Activated CD8-positive, alpha-beta memory T cell treated with anti-CD3 and anti-CD28 coated beads, Interleukin-2, amount 50 U/mL, for 24 hours (primary cell): ENCODE results near the gene COL19A1.
"Not testable (repeated sequence)": the region's sequence is repeated elsewhere in the genome, so short reads cannot be mapped to it uniquely, and the experiment has no call there.

Source experiments
- DNase-seq: peaks from one replicate; pipeline ENCODE4 v3.0.0-alpha.2; 2020; ENCODE audit errors: extremely low read depth

COL19A1 gene

DNA sequence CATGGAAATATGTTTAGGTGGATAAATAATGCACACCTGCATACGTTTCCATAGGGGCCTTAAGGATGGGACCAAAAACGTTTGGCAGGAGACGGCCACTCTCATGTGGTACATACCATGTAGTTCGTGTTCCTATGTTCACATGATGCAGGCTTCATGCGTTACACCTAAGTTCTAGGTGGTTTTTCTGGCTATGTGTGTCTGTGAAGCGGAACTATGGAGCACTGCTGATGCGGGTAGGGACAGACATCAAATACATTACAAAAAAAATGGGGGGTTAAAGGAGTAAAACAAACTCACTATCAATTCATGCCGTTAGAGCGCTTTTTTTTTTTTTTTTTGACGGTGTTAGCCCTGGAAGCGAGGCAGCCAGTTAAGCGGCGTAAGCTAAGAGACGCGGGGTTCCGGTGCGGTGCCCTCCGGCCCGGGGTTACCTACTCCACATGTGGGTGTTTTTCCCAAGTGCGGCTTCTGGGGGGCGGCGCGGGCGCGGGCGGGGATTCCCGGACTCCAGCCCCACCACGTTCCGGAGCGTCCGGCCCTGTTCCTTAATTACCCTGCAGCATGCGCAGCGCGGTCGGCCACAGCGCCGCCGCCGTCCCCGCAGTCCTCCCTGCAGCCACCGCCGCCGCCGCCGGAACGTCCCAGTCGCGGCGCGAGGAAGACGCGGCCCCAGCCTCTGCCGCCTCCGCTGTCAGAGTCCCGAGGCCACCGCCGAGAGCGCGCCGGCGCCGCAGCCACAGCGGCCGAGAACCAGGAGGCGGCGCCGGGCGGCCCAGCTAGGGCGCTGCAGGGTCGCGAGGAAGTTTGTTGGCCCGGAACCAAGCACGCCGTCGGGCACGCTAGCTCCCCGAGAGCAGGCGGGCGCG is 648 bp downstream of the COL19A1 start:
- no peak for DNase-seq

DNA sequence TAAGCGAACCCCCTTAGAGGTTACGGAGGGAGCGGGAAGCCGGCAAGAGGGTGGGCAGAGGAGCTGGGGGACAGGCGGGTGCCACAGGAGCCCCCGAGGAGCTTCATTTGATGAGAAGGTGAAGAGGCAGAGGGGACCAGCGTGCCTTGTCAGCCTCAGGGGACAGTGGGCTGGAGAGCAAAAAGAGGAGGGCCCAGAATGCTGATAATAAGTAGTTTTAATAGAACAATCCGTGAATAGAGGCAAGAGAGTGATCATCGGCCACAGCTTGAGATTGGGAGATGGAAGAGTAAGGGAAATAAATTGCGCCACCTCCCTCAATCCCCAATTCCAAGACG is 1.3 kb downstream of the COL19A1 start:
- DNase-seq, result no peak

DNA sequence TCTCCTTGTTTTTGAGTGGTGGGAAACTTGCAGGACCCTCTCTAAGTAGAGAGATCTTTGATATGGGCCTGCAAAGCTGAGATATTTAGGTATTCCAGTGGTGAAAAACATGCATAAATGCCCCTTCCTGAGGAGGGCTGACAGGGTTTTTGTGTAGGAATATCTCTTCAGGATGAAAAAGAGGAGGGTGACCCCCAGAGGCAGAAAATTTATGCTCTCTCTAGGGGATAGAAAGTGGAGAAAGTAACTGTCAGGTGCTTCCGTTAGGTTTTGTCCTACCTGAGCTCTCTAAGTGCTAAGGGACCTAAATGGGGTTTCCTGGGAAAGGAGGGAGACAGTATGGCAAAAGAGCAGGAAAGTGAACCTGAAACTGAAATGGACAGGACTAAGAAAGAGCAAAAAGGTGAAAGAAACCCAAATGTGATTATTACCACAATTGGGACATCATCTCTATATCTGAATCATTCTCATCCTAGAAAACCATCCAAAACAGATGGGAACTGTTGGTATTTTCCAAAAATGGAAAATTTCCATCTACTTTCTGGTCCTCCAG is 2.0 kb downstream of the COL19A1 start:
- no peak for DNase-seq

DNA sequence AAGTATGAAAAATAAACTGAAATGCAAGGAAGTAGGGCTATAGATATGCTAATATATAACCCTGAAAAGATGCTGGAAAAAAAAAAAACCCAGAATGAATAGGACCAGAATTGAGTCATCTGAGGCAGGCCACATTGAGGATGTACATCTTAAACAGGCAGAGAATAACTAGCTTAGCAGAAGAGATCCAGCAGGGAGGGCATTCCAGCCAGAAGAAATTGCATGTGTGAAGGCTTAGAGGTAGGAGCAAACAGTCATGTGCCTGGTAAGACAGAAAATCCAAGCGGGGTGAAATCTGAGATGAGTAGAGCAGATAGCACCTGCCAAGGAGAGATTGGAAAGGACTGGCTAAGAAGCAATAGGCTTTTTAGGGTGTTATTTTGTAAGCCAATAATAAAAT is 2.6 kb downstream of the COL19A1 start:
- no peak for DNase-seq

DNA sequence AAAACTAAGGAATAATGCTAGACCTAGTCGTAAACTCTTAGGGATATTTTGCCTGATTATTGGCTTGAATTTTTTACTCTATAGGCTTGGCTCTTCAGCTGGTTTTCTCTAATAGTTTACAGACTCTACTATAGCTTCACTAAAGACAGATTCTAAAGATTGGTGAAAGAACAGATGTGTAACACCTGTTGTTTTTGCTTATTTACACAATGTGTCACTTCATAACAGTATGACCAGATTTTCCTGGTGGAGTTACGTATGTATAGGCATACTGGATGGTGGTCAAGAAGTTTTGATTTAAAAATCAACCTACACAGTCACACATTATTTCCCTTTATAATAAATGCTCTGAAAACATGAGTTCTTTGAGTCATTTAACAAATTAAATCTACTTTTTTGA is 4.8 kb downstream of the COL19A1 start:
- no peak for DNase-seq

DNA sequence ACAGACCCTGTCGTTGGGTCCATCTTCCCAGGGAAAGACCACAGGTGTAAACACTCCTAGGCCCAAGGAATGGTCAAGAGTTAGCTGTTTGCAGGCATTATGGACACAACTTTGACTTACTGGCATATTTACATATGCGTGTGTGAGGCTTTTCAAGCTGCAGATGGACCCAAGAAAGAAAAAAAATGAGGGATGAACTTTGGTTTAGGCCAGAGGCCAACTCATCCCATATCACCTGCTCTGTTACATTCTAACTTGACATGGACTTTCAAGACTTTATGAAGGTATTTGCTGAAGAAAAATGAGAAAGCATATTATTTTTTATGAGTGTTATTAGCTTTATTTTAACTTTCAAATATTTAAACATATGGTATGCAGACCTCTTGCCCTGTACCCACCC is 6.9 kb downstream of the COL19A1 start:
- DNase-seq, result no peak

DNA sequence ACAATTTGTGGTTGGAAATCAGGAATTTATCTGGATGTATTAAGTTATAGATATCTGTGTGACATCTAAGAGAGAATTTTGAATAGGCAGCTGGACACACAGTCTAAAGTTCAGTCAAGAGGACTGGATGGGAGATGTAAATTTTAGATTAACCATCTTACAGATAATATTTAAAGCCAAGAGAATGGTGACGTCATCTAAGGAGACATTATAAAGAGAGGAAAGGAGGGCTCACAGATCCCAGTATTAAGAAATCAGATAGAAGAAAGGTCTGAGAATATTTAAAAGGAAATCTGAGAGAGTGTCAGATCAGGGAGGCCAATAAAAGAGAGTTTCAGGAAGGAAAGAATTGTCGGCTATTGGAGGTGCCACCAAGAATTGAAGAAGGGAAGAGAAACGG is 9.4 kb downstream of the COL19A1 start:
- no peak for DNase-seq

DNA sequence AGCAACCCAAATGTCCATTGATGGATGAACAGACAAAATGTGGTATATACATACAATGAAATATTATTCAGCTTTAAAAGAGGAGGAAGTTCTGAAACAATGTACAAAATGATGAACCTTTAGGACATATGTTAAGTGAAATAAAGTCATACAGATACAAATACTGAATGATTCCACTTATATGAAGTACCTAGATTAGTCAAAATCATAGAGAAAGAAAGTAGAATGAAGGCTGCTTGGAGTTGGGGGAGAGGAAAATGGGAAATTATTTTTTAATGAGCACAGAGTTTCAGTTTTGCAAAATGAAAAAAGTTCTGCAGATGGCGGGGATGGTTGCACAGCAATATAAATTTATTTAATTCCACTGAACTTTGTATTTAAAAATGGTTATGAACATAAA is 12.4 kb downstream of the COL19A1 start:
- DNase-seq, result no peak

DNA sequence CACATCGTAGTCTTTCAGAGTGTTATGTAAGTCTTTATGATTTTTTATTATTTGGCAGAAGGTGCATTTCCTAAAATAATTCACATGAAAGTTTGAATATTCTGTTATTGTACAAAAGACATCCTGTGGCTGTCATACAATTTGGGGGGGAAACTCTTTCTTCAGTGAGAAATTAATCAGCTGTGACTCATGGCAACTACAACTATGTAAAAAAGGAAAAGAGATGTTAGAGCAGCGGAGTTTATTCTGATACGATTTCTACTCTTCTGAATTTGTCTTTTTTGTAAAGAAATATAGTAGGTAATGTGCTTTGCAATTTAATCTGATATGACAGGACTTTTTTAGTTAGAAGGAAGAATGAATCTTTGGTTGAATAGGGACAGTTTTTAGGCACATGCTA is 14.2 kb downstream of the COL19A1 start:
- no peak for DNase-seq

DNA sequence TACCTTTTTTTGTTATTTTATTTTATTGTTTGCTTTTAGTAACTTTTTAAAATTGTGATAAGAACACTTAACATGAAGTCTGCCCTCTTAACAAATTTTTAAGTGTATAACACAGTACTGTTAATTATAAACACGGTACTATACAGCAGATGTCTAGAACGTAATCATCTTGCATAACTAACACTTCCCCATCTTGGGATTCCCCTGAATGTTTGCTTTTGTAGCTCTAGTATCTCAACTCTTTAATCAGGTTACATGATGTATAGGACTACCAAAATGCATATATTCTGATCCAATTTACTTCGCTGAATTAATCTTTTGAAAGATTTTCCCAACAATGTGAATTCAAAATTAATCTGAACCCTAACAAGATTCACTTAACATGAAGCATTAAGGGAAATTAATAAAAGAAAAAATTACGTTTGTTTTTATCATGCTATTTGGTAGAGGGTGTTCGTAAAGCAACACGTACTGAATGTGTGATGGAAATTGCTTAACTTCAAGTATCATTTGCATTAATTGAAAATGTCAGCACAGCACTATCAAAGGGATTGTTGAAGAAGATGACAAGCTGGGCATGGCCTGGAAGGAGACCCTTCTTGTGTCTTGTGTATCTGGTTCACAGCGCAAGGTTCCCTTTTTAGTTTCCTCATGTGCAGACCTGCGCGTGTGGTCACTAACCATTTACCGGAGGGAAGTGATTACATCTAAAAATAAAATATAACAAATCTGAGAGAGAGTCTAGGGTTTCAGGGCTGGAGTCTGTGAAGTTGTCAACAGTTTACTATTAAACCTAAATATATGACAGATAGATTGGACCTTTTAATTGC is 15.2 kb downstream of the COL19A1 start:
- no peak for DNase-seq

DNA sequence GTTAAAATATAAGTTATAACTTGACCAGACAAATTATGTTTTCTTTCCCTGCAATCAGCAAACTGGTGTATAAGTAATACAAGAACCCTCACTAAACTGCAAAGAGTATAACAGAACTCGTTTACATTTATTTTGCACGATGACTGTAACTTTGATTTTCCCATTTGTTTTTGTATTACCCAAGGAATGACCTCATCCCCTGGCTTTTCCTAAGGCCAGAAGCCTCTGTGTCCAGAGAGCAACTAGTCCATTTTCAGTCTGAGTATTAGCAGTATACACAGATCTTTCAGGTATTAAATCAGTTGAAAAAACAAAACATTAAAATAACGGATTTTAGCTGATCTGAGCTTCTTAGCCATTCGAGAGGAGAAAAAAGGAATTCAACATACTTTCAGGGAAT is 17.2 kb downstream of the COL19A1 start:
- DNase-seq, result no peak

DNA sequence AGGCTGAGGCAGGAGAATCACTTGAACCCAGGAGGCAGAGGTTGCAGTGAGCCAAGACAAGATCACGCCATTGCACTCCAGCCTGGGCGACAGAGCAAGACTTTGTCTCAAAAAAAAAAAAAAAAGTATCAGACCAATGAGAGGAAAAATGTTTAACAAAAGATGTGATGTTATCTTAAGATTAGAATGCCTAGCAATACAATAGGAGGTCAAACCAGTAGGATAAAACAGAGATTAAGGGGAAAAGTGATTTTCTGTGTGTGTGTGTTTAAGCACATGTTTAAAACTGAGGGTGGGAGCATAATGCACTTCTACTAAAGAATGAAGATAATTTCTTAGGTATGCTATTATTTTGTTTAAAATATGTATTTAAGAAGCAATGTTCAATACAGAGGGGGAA is 17.9 kb downstream of the COL19A1 start:
- no peak for DNase-seq

DNA sequence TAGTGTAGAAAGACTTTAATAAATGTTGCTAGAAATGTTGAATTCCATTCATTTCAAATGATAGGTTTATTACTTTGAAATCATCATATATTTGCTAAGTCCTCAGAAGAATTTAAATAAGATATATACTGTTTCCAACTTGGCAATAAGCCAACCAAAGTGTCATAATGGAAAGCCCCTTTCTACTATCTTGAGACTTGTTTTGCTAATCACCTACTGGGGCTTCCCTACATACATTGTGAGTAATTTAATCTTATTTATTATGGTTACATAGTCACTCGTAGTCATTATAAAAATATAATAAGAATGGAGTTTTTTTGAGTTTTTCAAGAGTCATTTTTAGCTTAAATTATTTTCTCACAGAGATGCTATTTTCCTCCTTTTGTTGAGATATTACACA is 20.7 kb downstream of the COL19A1 start:
- DNase-seq, result no peak

DNA sequence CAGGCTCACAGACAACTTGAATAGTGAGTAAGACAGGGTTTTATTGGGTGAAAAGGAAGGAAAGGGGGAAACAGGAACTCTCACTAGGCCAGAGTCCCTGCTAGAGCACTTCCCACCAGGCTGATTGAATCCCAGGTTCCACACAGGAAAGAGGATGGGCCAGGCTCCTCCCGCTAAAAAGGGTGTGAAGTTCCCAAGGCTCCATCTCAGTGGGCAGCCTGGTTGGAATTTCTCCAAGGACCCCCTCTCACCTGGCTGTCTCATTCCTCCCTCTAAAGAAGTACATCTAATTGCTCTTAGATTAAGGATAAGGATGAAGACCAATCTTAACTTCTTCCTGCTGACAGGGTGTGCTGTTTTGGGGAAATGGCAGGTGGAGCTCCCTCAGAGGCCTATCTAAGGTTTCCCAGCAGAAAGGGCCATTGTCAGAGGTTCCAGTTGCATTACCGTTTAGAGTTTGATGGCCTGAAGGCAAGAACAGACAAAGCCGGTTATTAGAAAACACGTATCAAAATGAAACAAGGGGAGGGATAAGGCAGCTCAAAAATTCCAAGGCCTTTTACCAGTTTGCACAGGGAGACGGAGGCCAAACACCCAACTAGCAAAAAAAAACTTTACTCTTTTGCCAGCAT is 21.5 kb downstream of the COL19A1 start:
- no peak for DNase-seq

DNA sequence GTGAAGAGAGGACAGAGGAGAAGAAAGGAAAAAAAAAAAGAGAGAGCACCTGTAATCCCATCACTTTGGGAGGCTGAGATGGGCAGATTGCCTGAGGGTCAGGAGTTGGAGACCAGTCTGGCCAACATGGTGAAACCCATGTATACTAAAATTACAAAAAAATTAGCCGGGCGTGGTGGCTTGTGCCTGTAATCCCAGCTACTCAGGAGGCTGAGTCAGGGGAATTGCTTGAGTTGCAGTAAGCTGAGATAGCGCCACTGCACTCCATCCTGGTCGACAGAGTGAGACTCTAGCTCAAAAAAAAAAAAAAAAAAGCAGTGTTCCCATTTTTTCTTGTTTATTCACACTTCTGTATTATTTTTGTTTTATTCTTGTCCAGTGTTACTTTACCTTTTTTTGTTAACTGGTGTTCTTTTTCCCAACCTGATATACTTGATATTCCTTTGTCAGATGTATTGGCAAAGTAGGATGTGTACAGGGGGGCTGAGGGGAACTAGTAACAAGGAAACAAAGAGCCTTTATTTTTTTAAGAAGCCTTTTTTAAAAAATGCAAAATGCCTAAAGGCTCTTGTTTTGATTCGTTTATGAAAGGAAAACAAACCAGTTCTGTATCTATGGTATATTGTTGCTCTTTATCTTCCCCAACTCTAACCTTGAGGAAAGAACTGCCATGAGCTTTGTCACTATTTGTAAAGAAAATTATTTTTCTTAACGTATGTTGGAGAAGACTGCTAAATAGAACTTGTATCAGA is 22.3 kb downstream of the COL19A1 start:
- no peak for DNase-seq

DNA sequence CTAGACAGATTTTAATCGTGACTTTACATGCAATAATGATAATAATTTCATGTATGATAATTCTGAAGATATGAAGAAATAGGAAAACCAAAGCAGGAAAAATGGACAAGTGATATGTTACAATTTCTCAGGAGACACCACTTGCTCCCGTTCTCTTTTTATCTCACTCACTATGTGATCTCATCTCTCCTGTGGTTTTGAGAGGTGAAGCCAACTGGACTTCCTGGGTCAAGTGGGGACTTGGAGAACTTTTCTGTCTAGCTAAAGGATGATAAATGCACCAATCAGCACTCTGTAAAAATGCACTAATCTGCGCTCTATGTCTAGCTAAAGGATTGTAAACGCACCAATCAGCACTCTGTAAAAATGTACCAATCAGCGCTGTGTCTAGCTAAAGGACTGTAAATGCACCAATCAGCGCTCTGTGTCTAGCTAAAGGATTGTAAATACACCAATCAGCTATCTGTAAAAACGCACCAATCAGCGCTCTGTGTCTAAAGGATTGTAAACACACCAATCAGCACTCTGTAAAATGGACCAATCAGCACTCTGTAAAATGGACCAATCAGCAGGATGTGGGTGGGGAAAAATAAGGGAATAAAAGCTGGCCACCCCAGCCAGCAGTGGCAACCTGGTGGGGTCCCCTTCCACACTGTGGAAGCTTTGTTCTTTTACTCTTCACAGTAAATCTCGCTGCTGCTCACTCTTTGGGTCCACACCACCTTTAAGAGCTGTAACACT is 23.0 kb downstream of the COL19A1 start:
- not testable (repeated sequence) for DNase-seq

DNA sequence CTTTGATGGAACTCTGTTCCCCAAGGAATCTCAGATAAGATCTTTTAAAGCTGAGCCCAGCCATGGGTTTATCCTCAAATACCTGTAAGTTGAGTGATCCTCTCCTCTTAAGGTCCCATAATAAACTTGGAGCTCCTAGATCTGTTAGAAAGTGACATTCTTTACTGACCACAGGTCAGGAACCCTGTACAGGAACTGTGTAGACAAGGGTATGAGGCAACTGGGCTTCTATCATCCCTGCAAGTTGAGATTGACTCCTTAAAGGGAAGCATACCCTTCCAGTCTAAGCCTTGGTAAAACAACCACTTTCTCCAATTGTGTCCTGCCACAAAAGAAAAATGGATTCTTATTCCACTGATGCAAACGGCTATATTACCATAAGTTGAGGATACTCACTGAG is 26.2 kb downstream of the COL19A1 start:
- DNase-seq, result not testable (repeated sequence)

DNA sequence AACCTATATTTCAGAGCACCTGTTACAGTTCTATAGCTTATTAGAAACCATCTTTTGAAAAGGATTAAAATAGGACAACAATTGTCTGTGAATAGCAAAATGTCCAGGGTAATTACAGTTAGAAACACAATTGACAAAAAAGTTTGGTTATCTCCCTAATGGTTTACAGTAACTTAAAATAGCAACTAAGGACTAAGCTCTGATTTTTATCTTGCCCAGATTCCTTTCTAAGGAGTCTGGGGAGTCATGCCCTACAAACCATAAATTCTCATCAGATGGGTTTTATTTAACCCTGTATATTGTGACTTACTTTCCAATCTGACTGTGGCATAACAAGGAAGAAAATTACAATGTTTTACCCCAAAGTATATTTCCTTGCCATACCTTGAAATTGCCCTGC is 26.9 kb downstream of the COL19A1 start:
- not testable (repeated sequence) for DNase-seq

DNA sequence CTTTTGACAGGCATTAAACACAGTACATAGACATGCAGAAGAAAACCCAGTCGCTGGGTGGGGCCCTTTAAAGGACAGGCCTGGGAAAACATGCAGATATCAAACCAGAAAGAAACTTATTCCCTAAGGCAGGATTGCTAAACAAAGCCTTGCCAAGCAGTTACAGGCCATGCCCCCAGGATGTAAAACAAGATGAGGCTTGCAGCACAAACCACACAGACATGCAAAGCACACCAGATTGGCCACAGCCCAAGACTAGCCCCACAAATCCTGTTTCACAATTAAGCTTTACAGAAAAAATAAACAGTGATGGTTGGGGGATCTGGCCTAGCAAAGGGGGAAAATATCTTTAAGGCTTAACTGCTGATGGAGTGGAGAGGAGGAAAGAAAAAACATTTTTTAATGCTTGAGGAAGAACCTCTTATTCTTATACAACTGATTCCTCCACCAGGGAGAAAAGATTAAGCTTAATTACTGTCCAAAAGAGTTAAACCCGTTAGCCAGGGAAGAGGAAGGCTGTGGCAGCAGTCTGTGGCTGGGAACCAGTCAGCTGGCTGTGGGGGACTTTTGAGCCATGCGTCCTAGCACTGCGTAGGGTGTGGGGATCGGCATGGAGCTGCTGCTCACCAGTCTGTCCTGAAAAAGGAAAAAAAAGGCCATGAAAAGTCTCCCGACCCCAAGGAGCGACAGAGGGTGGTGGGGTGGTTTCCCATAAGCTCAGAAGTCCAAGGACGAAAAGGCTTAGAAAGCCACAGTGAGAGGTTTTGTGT is 28.4 kb downstream of the COL19A1 start:
- DNase-seq, result no peak

DNA sequence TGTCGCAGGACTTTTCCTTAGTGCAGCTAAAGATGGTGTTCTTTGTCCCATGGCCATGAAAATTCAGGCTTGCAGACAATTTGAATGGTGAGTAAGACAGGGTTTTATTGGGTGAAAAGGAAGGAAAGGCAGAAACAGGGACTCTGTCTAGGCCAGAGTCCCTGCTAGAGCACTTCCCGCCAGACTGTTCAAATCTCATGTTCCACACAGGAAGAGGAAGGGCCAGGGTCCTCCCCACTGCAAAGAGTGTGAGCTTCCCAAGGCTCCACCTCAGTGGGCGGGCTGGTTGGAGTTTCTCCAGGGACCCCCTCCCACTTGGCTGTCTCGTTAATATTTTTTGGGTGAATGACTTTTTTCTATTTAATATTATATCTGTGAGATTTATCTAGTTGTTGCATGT is 29.0 kb downstream of the COL19A1 start:
- DNase-seq, result no peak
